Hematopoietic multipotent progenitor cell treated with erythropoietin and hydrocortisone succinate and interleukin-3 and kit ligand, for 17 days (in vitro differentiated cells): ENCODE measurements around the gene OOSP2.

Source experiments
- DNase-seq: peaks from one replicate; pipeline ENCODE4 v3.0.0-alpha.2; 2015; ENCODE audit warnings: low spot score

OOSP2 gene

DNA sequence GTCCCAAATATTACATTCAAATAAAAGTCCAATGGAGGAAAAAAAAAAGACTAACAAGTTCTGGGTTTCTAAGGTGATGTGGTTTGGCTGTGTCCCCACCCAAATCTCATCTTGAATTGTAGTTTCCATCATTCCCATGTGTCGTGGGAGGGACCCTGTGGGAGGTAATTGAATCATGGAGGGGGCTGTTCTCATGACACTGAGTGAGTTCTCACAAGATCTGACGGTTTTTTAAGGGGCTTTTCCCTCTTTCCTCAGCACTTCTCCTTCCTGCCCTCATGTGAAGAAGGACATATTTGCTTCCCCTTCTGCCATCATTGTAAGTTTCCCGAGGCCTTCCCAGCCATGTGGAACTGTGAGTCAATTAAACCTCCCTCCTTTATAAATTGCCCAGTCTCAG is 40.3 kb downstream of the OOSP2 start:
- DNase-seq, result no peak

DNA sequence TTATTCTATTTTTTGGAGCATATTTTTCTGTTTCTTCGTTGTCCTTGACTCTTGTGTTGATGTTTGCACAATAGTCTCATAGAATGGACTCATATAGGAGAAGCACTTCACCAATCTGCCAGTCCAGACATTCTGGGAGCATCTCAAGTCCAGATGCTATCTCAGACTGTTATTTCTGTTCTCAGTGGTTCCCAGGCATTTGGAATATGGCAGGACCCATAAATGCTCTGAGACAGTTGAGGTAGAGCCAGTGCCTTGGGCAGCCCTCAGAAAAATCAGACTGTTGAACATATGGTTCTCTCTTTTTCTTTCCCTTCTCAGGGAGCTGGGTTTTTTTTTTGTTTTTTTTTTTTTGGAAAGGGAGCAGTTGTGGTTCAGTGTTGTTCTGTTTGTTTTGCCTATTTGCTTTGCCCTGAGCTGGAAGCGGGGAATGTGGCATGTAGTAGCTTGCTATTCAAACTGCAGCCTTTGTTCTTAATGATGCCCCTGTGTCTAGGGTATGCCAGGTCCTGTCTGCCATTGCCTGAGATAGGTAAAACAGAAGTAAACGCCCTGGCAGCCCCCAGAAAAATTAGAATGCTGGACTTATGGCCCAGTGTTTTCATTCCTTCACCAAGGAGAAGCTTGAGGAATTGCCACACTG is 44.5 kb downstream of the OOSP2 start:
- DNase-seq, result no peak

DNA sequence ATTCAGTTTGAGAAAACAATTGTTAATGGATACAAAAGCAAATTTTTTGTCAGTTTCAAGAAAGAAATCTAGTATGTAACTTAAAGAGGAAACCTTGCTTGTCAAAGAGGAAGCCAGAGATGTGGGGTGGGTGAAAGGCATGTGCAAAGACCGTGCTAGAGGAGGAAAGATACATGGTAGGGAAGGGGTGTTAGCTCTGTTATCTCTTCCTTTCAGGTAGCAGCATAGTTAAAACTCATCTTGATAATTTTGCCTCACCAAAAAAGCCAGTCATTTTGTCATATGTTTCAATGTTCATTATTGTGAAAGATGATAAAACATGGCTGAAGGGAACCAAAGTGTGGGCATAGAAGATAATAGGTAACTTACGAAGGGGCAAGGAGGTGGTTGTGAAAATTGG is 45.7 kb downstream of the OOSP2 start:
- DNase-seq, result no peak

DNA sequence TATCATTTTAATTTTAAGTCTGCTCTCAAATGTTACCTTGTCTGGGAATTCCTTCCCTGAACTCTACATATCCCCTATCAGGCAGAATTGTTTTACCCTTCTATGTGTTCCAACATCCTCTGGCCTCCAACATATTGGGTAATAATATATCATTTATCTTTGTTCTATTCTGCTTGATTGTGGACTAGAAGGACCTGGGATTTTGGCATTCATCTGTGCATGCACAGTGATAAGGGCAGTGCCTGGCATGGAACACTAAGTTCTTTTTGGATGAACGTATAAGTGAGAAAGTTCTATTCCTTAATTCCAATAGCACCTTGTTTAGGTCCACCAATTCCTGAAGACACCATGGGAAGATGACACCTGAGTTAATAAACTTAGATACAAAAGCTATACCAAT is 47.0 kb downstream of the OOSP2 start:
- DNase-seq, result no peak

DNA sequence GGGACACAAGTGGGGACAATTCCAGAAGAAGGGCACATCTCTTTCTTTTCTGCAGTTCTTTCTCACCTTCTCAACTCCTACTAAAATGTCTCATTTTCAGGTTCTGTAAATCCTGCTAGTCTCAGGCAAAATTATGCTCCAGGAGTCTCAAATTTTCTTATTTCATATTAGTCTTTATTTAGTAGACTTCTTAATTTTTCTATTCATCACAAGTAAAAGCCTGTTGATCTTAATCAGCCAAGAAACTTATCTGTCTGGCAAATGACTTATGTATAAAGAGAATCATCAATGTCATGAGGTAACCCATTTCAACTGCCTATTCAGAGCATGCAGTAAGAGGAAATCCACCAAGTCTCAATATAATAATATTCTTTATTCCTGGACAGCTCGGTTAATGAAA is 48.2 kb downstream of the OOSP2 start, which contains the start of gene MS4A2:
TSS of gene MS4A2 (plus strand) at position 301 of the 400 bp plus-strand sequence. CDS start 102 bp downstream, outside the sequence.
- no peak for DNase-seq

DNA sequence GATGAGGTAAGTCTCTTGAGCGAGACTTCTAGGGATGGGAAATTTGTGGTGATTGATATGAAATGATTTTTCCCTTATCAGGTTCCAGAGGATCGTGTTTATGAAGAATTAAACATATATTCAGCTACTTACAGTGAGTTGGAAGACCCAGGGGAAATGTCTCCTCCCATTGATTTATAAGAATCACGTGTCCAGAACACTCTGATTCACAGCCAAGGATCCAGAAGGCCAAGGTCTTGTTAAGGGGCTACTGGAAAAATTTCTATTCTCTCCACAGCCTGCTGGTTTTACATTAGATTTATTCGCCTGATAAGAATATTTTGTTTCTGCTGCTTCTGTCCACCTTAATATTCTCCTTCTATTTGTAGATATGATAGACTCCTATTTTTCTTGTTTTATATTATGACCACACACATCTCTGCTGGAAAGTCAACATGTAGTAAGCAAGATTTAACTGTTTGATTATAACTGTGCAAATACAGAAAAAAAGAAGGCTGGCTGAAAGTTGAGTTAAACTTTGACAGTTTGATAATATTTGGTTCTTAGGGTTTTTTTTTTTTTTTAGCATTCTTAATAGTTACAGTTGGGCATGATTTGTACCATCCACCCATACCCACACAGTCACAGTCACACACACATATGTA is 55.4 kb downstream of the OOSP2 start:
- no peak for DNase-seq

DNA sequence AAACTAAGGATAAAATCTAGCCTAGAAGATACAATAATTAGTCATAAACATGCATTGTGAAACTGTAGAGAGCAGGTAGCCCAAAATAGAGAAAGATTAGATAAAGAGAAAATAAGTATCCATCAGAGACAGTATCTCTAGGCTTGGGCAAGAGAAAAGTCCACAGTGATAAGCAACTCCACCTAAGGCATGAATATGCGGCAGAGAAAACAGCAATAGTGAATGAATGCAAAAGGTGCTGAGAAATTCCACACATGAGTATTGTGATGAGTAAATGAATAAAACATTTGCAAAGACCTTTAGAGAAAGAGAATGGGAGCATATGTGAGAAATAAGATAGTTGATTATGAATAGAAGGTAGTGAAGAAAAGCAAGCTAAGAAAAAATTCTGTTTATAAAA is 57.0 kb downstream of the OOSP2 start:
- no peak for DNase-seq
